ENCODE data around the gene NME2.

Gene NME2

GRCh38 chr17:51214920-51215319 lies 48.7 kb downstream of the NME2 start (continued):
- TF ChIP-seq PATZ1 (CRISPR knock-in tag; IDR thresholded peaks at IDR 0.05; ENCODE audit: borderline replicate concordance) = no peak
- TF ChIP-seq ISL1 (CRISPR knock-in tag; IDR thresholded peaks at IDR 0.05) = no peak
- no peak for TF ChIP-seq ARNTL (CRISPR knock-in tag; IDR thresholded peaks at IDR 0.05; ENCODE audit: borderline replicate concordance, low read depth)
- TF ChIP-seq TCF4 (CRISPR knock-in tag; IDR thresholded peaks at IDR 0.05; ENCODE audit: borderline replicate concordance) = no peak
- TF ChIP-seq TOX (CRISPR knock-in tag; IDR thresholded peaks at IDR 0.05; ENCODE audit: borderline replicate concordance) = no peak

GRCh38 chr17:51217946-51218345 lies 51.7 kb downstream of the NME2 start:
- ATAC-seq = no peak
- TF ChIP-seq CSDC2 (CRISPR knock-in tag; IDR thresholded peaks at IDR 0.05) (no peak), CREB5 (CRISPR knock-in tag; IDR thresholded peaks at IDR 0.05; ENCODE audit: low read depth) (no peak), PATZ1 (CRISPR knock-in tag; IDR thresholded peaks at IDR 0.05; ENCODE audit: borderline replicate concordance) (no peak), OSR1 (CRISPR knock-in tag; IDR thresholded peaks at IDR 0.05) (no peak), PPARA (CRISPR knock-in tag; IDR thresholded peaks at IDR 0.05; ENCODE audit: borderline replicate concordance) (no peak), CSRNP3 (CRISPR knock-in tag; IDR thresholded peaks at IDR 0.05) (no peak), BACH2 (CRISPR knock-in tag; IDR thresholded peaks at IDR 0.05; ENCODE audit: borderline replicate concordance) (no peak), ZFP30 (CRISPR knock-in tag; IDR thresholded peaks at IDR 0.05) (no peak), SNAI2 (CRISPR knock-in tag; IDR thresholded peaks at IDR 0.05) (no peak), ZNF70 (CRISPR knock-in tag; IDR thresholded peaks at IDR 0.05) (no peak), TOX (CRISPR knock-in tag; IDR thresholded peaks at IDR 0.05; ENCODE audit: borderline replicate concordance) (no peak), TSHZ2 (CRISPR knock-in tag; IDR thresholded peaks at IDR 0.05) (no peak), ZNF8 (CRISPR knock-in tag; IDR thresholded peaks at IDR 0.05) (no peak), ARNTL (CRISPR knock-in tag; IDR thresholded peaks at IDR 0.05; ENCODE audit: borderline replicate concordance, low read depth) (no peak), RARB (CRISPR knock-in tag; IDR thresholded peaks at IDR 0.05) (no peak), ZNF565 (CRISPR knock-in tag; conservative IDR thresholded peaks at IDR 0.05; ENCODE audit: low read depth) (no peak)

- ATAC-seq = no peak
- TF ChIP-seq ISL1 (CRISPR knock-in tag; IDR thresholded peaks at IDR 0.05) (no peak), OSR1 (CRISPR knock-in tag; IDR thresholded peaks at IDR 0.05) (no peak), ARNTL (CRISPR knock-in tag; IDR thresholded peaks at IDR 0.05; ENCODE audit: borderline replicate concordance, low read depth) (no peak), RARB (CRISPR knock-in tag; IDR thresholded peaks at IDR 0.05) (no peak), ZNF70 (CRISPR knock-in tag; IDR thresholded peaks at IDR 0.05) (no peak), CSDC2 (CRISPR knock-in tag; IDR thresholded peaks at IDR 0.05) (no peak), PATZ1 (CRISPR knock-in tag; IDR thresholded peaks at IDR 0.05; ENCODE audit: borderline replicate concordance) (no peak), ZNF565 (CRISPR knock-in tag; conservative IDR thresholded peaks at IDR 0.05; ENCODE audit: low read depth) (no peak), SNAI2 (CRISPR knock-in tag; IDR thresholded peaks at IDR 0.05) (no peak), ZFP3 (CRISPR knock-in tag; IDR thresholded peaks at IDR 0.05) (no peak), TCF4 (CRISPR knock-in tag; IDR thresholded peaks at IDR 0.05; ENCODE audit: borderline replicate concordance) (no peak), TSHZ2 (CRISPR knock-in tag; IDR thresholded peaks at IDR 0.05) (no peak), CSRNP3 (CRISPR knock-in tag; IDR thresholded peaks at IDR 0.05) (no peak), ESRRG (CRISPR knock-in tag; IDR thresholded peaks at IDR 0.05) (no peak), ZC3H10 (CRISPR knock-in tag; IDR thresholded peaks at IDR 0.05) (no peak)
Measured at GRCh38 chr17:51221322-51221721, 55.1 kb downstream of the NME2 start.
